B cell (primary cell): Measurements from ENCODE around the gene HIPK3. TPM values are rescaled to one million over a fixed set of nuclear protein-coding genes. Genes with fewer than 3 reads are reported as not detected.
"Not testable (repeated sequence)": the region's sequence is repeated elsewhere in the genome, so short reads cannot be mapped to it uniquely, and the experiment has no call there.

ENCODE experiments used
- ATAC-seq: fragments of 200-7000 bp; cut with Tn5 transposase; one replicate; pipeline ENCODE4 v1.10.0; 2021; ENCODE audit warnings: low read depth, mild to moderate bottlenecking, moderate number of reproducible peaks, moderate library complexity
- CTCF ChIA-PET: fragments of 350-600 bp; sonication (Branson Sonifier 250); formaldehyde crosslinking; loops from one replicate; lab custom pipeline; 2021; ENCODE audit warnings: antibody characterized with exemption, inconsistent platforms; lab: Charles Lee
- POLR2A ChIA-PET: fragments of 350-600 bp; sonication (Branson Sonifier 250); formaldehyde crosslinking; loops from one replicate; lab custom pipeline; 2021; ENCODE audit warnings: antibody characterized with exemption; lab: Charles Lee
- DNase-seq: peaks from one replicate; pipeline ENCODE4 v3.0.0; 2013
- H2AFZ ChIP-seq: 2 replicates; pipeline ENCODE4 v1.6.1; 2012; ENCODE audit warnings: mild to moderate bottlenecking, low read depth, low read length; ENCODE audit not compliant: insufficient read depth, poor library complexity, severe bottlenecking
- H3K27ac ChIP-seq, 2 donors: 1 replicate in 1 of 2; 2 replicates in 1 of 2; pipeline ENCODE4 v1.5.1; 2012 to 2013; ENCODE audit warnings: low read length in 2 of 2, mild to moderate bottlenecking in 2 of 2, moderate library complexity in 1 of 2
- H3K27me3 ChIP-seq, 4 experiments: fragments of 200-600 bp in 1 of 4; sonication (generic) in 1 of 4; replicated peaks in 1 of 4; 1 replicate in 2 of 4; 2 replicates in 2 of 4; pipeline versions ENCODE4 v1.6.1 to v1.7.0; 2013 to 2016; ENCODE audit warnings: low read length in 3 of 4, mild to moderate bottlenecking in 2 of 4, mixed read lengths in 1 of 4, moderate library complexity in 1 of 4; ENCODE audit not compliant: insufficient read depth in 4 of 4, control insufficient read depth in 3 of 4; ENCODE audit errors: control extremely low read depth in 1 of 4
- H3K36me3 ChIP-seq, 2 experiments: replicated peaks in 1 of 2; 1 replicate in 1 of 2; 2 replicates in 1 of 2; pipeline versions ENCODE4 v1.6.1 to v1.7.1; 2013; ENCODE audit warnings: low read length in 1 of 2; ENCODE audit not compliant: insufficient read depth in 2 of 2, control insufficient read depth in 1 of 2; ENCODE audit errors: control extremely low read depth in 1 of 2, extremely low read depth in 1 of 2
- H3K4me1 ChIP-seq, 2 donors: fragments of 200-600 bp in 1 of 2; sonication (generic) in 1 of 2; 1 replicate in 1 of 2; 2 replicates in 1 of 2; pipeline versions ENCODE4 v1.5.1 to v1.6.1; 2013 to 2017; ENCODE audit warnings: low read length in 2 of 2; ENCODE audit not compliant: control insufficient read depth in 2 of 2, insufficient read depth in 2 of 2
- H3K4me2 ChIP-seq: replicated peaks from 2 replicates; pipeline ENCODE3; 2012; ENCODE audit warnings: mild to moderate bottlenecking, low read depth, low read length; ENCODE audit not compliant: poor library complexity, severe bottlenecking
- H3K4me3 ChIP-seq, 5 experiments: fragments of 200-600 bp in 1 of 5; sonication (generic) in 1 of 5; 1 replicate in 3 of 5; 2 replicates in 2 of 5; pipeline versions ENCODE4 v1.5.1 to v1.7.0; 2011 to 2016; ENCODE audit warnings: low read length in 4 of 5, mild to moderate bottlenecking in 4 of 5, low read depth in 2 of 5, control low read depth in 1 of 5, moderate library complexity in 1 of 5; ENCODE audit not compliant: insufficient read depth in 1 of 5; ENCODE audit errors: control extremely low read depth in 1 of 5, extremely low read depth in 1 of 5
- H3K79me2 ChIP-seq: fragments of 200-600 bp; sonication (generic); one replicate; pipeline ENCODE4 v1.6.0; 2016; ENCODE audit warnings: low read length; ENCODE audit not compliant: control insufficient read depth, insufficient read depth
- H3K9ac ChIP-seq: fragments of 200-600 bp; sonication (generic); 2 replicates; pipeline ENCODE4 v1.6.1; 2017; ENCODE audit warnings: mild to moderate bottlenecking, low read length, moderate library complexity
- H3K9me3 ChIP-seq, 3 donors: one replicate each; pipeline versions ENCODE4 v1.6.1 to v1.7.1; 2013; ENCODE audit warnings: low read length in 2 of 3; ENCODE audit not compliant: control insufficient read depth in 2 of 3, insufficient read depth in 1 of 3; ENCODE audit errors: control extremely low read depth in 1 of 3
- H4K20me1 ChIP-seq: 2 replicates; pipeline ENCODE4 v1.6.0; 2012; ENCODE audit warnings: mild to moderate bottlenecking, low read length; ENCODE audit not compliant: insufficient read depth, control insufficient read depth, poor library complexity, severe bottlenecking
- H3K27ac Mint-ChIP-seq: one replicate; pipeline ENCODE4 v1.8.0; 2021; ENCODE audit warnings: mixed read lengths
- H3K27me3 Mint-ChIP-seq: one replicate; pipeline ENCODE4 v1.8.0; 2021; ENCODE audit warnings: mixed read lengths
- H3K4me1 Mint-ChIP-seq: one replicate; pipeline ENCODE4 v1.8.0; 2021; ENCODE audit warnings: mixed read lengths
- H3K4me3 Mint-ChIP-seq: one replicate; pipeline ENCODE4 v1.8.0; 2021; ENCODE audit warnings: mixed read lengths
- H3K9me3 Mint-ChIP-seq: one replicate; pipeline ENCODE4 v1.8.0; 2022; ENCODE audit warnings: mixed read lengths; ENCODE audit not compliant: insufficient read depth
- EZH2 ChIP-seq: IDR thresholded peaks from 2 replicates; pipeline ENCODE4 v1.6.1; 2012; ENCODE audit warnings: borderline replicate concordance, low read depth, mild to moderate bottlenecking, moderate library complexity, low read length; ENCODE audit not compliant: insufficient read depth, poor library complexity, severe bottlenecking
- WGBS: methylation state at CpG from one replicate; pipeline ENCODE4 v1.1.5; 2013; ENCODE audit warnings: missing lambda C conversion rate; ENCODE audit not compliant: insufficient coverage; 5-methylcytosine and 5-hydroxymethylcytosine counted together
- intact Hi-C: fragments of 100-400 bp; cut with micrococcal nuclease; formaldehyde crosslinking; loops from one replicate; pipeline ENCODE4 v1.10.0; 2022
- polyA plus RNA-seq: library from polyadenylated mRNA; depleted of rRNA; stranded (reverse); fragments of >200 nt; gene quantifications from 2 replicates; pipeline ENCODE4 v1.2.3, GENCODE V29; 2012
- total RNA-seq, 2 donors: library from RNA; stranded (reverse); fragments of 120-200 nt in 1 of 2; gene quantifications; 1 replicate in 1 of 2; 2 replicates in 1 of 2; pipeline versions ENCODE4 v1.2.3 to v1.2.4, GENCODE V29; 2013 to 2022
- TF ChIP-seq, protein P1 (sequence below): fragments of 200-600 bp; IDR thresholded peaks from one replicate; pipeline ENCODE4 v1.8.0; 2022; ENCODE audit warnings: antibody characterized with exemption, mild to moderate bottlenecking

Gene HIPK3
- total and polyA plus RNA-seq, 2 donors (not counting 1 experiment from before 2014, with no cell fraction given): 13.1 to 81.6 TPM

DNA sequence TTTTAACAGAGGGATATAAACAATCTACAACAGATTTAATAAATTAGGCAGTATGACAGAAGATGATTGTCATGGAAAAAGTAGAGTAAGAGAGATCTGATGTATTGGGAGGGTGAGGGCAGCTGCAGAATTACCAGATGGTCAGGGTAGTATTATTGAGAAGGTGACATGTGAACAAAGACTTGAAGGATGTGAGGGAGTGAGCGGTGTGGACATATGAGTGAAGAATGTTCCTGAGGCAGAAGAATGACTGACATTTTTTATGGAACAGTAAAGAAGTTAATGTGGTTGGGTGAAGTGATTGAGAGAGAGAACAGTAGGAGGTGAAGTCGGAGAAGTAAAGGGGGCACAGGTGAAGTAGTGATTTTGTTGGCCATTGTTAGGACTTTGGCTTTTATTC, 42.4 kb upstream of the HIPK3 start:
- 50% methylated on average over 2 of the region's 2 CpGs for WGBS
- peaks cover 5% of the 10 kb centered on the region for H3K9me3 Mint-ChIP-seq

GRCh38 chr11:33216676-33217075, 40.5 kb upstream of the HIPK3 start:
- H3K4me2 ChIP-seq, H3K27ac ChIP-seq, H3K4me1 ChIP-seq, H3K79me2 ChIP-seq, ATAC-seq, H3K9ac ChIP-seq, H3K9me3 Mint-ChIP-seq, H3K4me3 ChIP-seq, POLR2A ChIA-PET, intact Hi-C loops, H3K27ac Mint-ChIP-seq, H3K4me1 Mint-ChIP-seq, H4K20me1 ChIP-seq, DNase-seq, H3K4me3 Mint-ChIP-seq, H3K27me3 Mint-ChIP-seq, H3K27me3 ChIP-seq, H3K9me3 ChIP-seq, CTCF ChIA-PET, H2AFZ ChIP-seq, H3K36me3 ChIP-seq: not testable (repeated sequence)
- no CpG with 5 or more reads among the region's 2 CpGs for WGBS

More for the DNA sequence above, 42.4 kb upstream of the HIPK3 start:
- no peak overlapping the region for H3K9ac ChIP-seq
- H2AFZ ChIP-seq: no peak overlapping the region
- ChIA-PET CTCF (no interaction called here), POLR2A (no interaction called here)
- no peaks in the 10 kb centered on the region for H4K20me1 ChIP-seq
- peaks cover 0 to 3% (median 0%) of the 10 kb centered on the region in 3 donors for H3K9me3 ChIP-seq
- no peaks in the 10 kb centered on the region for H3K4me1 ChIP-seq
- TF ChIP-seq EZH2: no peak
- TF ChIP-seq, protein P1, sequence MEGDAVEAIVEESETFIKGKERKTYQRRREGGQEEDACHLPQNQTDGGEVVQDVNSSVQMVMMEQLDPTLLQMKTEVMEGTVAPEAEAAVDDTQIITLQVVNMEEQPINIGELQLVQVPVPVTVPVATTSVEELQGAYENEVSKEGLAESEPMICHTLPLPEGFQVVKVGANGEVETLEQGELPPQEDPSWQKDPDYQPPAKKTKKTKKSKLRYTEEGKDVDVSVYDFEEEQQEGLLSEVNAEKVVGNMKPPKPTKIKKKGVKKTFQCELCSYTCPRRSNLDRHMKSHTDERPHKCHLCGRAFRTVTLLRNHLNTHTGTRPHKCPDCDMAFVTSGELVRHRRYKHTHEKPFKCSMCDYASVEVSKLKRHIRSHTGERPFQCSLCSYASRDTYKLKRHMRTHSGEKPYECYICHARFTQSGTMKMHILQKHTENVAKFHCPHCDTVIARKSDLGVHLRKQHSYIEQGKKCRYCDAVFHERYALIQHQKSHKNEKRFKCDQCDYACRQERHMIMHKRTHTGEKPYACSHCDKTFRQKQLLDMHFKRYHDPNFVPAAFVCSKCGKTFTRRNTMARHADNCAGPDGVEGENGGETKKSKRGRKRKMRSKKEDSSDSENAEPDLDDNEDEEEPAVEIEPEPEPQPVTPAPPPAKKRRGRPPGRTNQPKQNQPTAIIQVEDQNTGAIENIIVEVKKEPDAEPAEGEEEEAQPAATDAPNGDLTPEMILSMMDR: no peak
- H3K27me3 ChIP-seq: no peaks in the 10 kb centered on the region
- no peaks in the 10 kb centered on the region for H3K79me2 ChIP-seq
- ATAC-seq: no peak
- no peak for DNase-seq
- no peak overlapping the region for H3K27ac Mint-ChIP-seq
- peaks cover 4% of the 10 kb centered on the region for H3K27me3 Mint-ChIP-seq
- no peaks in the 10 kb centered on the region for H3K36me3 ChIP-seq
- no peak overlapping the region for H3K4me2 ChIP-seq
- H3K4me3 ChIP-seq: no peak overlapping the region
- H3K4me1 Mint-ChIP-seq: no peaks in the 10 kb centered on the region
- intact Hi-C loops: no loop called here
- H3K4me3 Mint-ChIP-seq: no peak overlapping the region
- no peak overlapping the region for H3K27ac ChIP-seq
